GM18520 (cell line): ENCODE measurements around the gene METAP1.
"Not testable (repeated sequence)": the region's sequence is repeated elsewhere in the genome, so short reads cannot be mapped to it uniquely, and the experiment has no call there.

ENCODE experiments used
- ATAC-seq: cut with Tn5 transposase; IDR thresholded peaks from one replicate; pipeline ENCODE4 v1.9.1; 2021; ENCODE audit not compliant: unreplicated experiment

The METAP1 gene

GRCh38 chr4:99054428-99054994 is 59.0 kb downstream of the METAP1 start:
- peak; percentile 42 for ATAC-seq

DNA sequence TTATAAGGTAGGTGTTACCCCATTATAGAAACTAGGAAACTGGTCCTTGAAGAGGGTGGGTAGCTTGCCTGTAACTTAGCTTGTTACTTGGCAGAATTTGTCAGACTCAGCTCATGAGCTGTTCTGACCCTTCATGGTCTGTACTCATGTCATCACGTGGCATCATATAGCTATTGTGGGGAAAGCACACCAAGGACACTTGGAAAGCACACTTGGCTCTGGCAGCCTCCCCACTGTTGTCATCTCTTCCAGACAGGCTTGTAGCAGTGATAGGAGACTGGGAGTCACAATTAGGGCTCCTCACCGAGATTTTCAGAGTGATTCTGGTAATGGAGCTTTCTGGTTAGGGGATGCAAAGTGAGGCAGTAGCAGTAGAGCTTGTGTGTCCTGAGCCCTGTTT is 62.7 kb downstream of the METAP1 start:
- ATAC-seq = no peak

- ATAC-seq = no peak
These were observed 64.0 kb downstream of the METAP1 start for GRCh38 chr4:99059550-99059949.

- ATAC-seq = no peak
These were observed 65.7 kb downstream of the METAP1 start for GRCh38 chr4:99061048-99061700.

DNA sequence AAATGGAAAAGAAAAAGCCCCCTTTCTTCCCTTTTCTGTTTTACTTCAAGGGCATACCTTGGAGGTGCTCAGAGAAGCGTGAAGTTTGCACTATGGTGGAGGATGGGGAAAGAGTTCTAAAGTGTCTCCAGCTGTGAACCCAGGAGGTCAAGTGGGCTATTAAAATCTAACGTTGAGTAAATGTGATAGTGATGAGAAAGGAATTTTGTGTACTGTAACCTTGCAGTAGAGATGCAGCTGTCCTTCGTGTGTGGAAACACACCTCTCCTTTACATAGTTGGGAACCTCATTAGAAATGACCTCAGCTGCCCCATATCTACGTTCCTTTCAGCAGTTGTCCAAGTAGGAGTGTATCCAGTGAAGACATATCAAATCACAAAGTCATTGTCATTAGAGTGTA is 66.6 kb downstream of the METAP1 start:
- no peak for ATAC-seq

DNA sequence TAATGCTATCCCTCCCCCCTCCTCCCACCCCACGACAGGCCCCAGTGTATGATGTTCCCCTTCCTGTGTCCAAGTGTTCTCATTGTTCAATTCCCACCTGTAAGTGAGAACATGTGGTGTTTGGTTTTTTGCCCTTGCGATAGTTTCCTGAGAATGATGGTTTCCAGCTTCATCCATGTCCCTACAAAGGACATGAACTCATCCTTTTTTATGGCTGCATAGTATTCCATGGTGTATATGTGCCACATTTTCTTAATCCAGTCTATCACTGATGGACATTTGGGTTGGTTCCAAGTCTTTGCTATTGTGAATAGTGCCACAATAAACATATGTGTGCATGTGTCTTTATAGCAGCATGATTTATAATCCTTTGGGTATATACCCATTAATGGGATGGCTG is 70.0 kb downstream of the METAP1 start:
- not testable (repeated sequence) for ATAC-seq

DNA sequence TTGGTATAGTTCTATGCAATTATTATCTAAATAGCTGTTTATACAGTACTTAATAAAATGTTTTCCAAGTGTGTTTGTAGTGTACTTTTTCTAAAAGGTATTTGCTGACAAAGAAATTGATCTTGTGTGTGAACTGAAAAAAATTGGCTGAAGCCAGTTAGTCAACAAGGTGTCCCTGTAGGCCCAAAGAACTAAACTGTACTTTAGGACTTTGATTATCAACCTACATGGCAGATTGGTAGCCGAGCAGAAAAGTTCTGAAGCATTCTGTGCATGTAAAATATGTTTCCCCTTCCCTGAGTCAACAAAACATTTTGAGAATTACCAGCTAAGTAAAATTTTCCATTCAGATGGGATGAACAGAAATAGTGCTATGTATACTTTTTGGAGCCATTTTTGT is 72.1 kb downstream of the METAP1 start:
- ATAC-seq = no peak

DNA sequence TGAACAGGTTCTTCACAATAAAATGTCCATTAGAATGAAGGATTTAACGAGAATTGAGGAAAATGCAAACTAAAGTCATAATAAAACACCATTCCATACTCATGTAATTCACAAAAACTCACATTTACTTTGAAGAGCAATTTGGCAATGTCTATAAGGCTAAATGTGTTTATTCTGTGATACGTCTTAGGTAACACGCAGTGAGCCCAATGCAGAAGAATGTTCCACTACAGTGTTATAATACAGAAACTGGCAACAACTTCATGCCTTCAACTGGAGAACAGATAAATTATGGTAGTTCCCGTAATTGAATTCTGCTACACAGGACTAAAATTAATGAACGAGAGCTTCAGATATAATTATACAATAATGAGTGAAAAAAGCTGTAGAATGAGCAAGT is 75.6 kb downstream of the METAP1 start:
- ATAC-seq = no peak

DNA sequence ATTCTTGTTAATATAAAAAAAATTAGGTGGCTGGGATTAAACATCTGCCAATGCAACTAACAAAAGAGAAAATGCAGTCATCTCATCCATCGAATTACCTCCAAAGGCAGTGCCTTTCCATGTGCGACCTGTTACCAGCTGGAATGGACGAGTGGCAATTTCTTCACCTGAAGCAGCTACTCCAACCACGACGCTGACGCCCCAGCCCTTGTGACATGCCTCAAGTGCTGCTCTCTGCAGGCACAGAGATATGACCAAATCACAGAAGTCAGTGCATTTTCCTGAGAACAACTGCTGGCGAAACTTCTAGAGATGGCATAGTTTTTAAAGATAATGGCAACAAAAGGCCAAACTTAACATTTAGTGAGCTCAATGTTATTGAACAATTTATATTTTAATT is 79.3 kb downstream of the METAP1 start:
- no peak for ATAC-seq

GRCh38 chr4:99076292-99076976 is 80.9 kb downstream of the METAP1 start:
- ATAC-seq = no peak

- ATAC-seq = no peak
These were observed 81.7 kb downstream of the METAP1 start for GRCh38 chr4:99077177-99077576.

- no peak for ATAC-seq
These were observed 82.8 kb downstream of the METAP1 start for GRCh38 chr4:99078336-99078735.

GRCh38 chr4:99078931-99079624 is 83.6 kb downstream of the METAP1 start:
- no peak for ATAC-seq

DNA sequence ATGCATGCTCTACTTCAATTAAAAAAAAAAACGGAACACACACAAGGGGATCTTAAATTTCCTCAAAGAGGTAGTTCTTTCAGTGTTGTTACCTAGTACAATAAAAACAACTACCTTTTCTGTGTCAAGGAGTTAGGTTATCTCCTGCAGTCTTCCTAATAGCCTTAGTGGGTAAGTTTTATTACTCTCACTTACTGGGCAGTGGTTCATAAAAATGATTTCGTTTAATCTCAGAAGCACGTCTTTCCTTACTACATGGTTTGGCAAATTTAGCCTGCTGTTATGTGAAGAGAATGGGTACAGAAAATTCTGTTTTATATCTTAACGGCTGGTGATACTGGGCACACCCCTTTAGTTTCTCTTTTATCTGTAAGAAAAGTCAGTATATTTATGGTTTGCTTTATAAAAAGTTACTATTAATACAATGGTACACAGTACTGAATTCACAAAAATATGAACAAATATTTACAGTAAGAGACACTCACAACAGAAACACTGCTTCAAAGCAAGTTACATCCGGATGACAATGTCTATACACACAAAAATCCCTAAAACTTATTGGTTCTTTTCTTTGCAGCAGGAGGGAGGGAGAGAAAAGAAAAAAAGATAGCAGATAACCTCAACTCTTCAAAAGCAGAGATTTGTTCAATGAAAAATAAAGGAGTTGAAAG is 84.2 kb downstream of the METAP1 start:
- ATAC-seq = no peak

DNA sequence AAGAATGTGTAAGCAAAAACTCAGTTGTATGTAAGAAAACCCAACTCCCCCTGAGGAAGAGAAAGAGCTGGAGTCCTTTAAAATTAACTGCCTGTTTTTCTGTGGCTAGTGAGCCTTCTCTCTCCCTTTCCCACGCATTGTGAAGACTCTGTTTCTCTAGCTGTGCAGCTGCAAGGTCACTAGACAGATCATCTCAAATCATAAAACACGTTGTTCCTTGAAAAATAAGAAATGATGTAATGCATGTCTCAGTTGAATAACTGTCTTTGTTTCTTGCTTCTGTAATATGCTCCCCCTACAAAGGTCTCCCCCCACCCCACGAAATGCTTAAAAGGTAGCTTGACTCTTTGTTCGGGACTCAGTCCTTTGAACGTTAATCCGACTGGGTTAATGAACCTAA is 85.3 kb downstream of the METAP1 start:
- not testable (repeated sequence) for ATAC-seq

DNA sequence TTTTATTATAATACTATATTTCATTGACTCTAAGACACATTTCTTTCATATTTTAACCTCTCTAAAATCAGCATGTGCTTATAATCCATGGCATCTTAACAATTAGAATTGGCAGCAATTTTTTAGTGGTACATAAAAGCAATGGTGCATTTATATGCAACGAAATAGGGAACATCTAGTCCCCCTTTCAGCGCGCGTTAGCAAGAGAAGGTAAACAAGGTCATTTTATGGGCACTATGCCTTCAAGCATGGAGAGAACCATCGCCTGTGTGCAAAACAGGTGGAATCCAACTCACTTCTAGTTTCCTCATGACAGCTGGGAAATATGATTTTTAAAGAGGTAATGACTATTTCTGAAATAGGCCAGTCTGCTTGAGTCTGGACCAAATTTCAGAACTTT is 86.7 kb downstream of the METAP1 start:
- ATAC-seq = no peak

- ATAC-seq = no peak
These were observed 89.1 kb downstream of the METAP1 start for GRCh38 chr4:99084595-99084994.

DNA sequence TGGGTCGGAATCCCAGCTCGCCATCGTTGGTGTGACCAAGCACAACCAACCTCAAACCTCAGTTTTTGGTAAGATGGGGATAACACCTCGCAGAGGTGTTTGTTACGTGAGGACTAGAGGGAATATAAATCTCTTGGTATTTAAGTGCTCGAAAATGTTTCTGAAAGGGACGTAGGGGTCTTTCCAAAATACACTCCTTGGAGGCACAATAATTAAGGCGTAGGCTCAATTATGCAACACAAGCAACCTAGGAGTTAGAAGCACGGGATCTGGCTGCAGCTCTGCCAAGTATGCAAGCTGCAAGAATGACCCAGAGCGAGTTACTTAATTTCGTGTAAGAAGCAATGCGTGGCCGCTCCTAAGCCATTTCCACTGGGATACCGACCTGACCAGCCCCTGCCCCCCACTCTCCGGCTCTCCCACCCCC is 92.5 kb downstream of the METAP1 start:
- peak; percentile 32 for ATAC-seq

DNA sequence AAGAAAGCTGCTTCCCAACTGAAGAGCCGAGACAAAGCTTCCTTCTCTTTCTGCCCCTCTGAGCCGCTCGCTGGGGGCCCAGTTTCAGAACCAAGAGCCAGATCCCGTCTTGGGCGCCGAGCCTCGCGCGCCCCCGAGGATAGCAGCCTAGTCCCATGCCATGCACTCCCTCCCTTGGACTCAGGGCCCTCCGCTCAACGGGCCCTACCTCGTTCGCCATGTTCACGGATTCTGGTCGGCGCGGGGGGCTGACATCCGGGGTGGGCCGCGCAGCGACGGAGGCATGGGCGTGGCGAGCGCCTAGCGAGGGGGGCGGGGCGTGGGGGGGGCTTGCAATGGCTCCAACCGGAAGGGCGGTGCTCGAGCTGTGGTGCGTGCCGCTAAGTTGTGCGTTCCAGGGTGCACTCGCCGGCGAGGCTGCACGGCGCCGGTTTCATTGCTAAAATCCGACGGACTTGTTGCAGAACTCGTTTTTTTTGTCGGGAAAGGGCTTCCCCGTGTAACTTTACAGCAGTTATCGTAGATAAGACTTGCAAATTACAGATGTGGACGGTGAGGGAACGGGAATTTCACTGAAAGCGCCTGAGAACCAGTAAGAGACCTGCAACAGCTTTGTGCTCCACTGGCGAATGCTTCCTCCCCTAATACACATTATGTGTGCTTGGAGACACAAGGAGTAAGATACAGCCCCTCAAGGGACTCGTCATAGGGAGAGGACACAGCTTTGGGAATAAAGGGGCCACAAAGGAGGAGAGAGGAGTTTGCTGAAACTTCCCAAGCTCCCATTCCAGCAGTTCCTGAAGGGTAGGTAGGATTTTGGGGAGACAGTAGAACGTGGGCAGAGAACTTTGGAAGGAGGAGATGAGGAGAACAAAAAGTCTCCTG is 93.2 kb downstream of the METAP1 start, which contains the start of gene ADH5:
TSS of gene ADH5 (minus strand) at position 308 of the 885 bp plus-strand sequence. CDS start at position 220, 88 bp downstream.
- ATAC-seq = peak; percentile 71
